ENCODE data around the gene MGMT.
A peak's percentile ranks its signal among the peaks of the same experiment; 100 is the strongest.

Gene MGMT

DNA sequence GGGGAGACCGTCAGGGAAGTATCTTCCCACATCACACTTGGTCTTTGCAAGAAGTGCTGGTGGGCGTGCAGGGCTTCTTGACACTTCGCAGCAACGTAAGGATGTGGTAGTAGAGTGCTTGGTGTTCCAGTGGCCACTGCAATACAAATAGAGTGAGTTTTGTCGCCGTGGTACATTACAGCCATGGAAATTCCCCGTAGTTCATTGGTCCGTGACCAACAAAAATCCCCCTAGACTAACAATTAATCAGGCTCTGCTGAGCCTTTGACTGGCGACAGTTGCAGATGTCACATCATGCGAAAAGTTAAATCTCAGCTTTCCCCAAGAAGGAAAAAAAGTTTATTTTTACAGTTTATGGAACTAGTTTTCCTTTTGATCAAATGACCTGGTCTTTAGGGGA lies 134.7 kb downstream of the MGMT start:
- H3K9ac ChIP-seq (ENCODE audit: low read length): no peak overlapping the region; the same call in 1 of the 2 replicates
- H3K27me3 ChIP-seq (ENCODE audit: insufficient read depth, low read length): no peaks in the 10 kb centered on the region
- no peak overlapping the region for H3K4me3 ChIP-seq (ENCODE audit: low read depth, low read length, poor library complexity, severe bottlenecking)
- no peaks in the 10 kb centered on the region for H3F3A ChIP-seq (ENCODE audit: insufficient read depth, low read length)
- no peak overlapping the region for H2AFZ ChIP-seq (ENCODE audit: low read length)
- no peaks in the 10 kb centered on the region for H3K9me3 ChIP-seq (ENCODE audit: low read length)
- H4K20me1 ChIP-seq (ENCODE audit: insufficient read depth, low read length): no peaks in the 10 kb centered on the region
- no peak for TF ChIP-seq EZH2 (IDR thresholded peaks at IDR 0.05; ENCODE audit: borderline replicate concordance, low read length)
- TF ChIP-seq, protein P1, sequence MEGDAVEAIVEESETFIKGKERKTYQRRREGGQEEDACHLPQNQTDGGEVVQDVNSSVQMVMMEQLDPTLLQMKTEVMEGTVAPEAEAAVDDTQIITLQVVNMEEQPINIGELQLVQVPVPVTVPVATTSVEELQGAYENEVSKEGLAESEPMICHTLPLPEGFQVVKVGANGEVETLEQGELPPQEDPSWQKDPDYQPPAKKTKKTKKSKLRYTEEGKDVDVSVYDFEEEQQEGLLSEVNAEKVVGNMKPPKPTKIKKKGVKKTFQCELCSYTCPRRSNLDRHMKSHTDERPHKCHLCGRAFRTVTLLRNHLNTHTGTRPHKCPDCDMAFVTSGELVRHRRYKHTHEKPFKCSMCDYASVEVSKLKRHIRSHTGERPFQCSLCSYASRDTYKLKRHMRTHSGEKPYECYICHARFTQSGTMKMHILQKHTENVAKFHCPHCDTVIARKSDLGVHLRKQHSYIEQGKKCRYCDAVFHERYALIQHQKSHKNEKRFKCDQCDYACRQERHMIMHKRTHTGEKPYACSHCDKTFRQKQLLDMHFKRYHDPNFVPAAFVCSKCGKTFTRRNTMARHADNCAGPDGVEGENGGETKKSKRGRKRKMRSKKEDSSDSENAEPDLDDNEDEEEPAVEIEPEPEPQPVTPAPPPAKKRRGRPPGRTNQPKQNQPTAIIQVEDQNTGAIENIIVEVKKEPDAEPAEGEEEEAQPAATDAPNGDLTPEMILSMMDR (IDR thresholded peaks at IDR 0.05; ENCODE audit: low read length): no peak
- H3K36me3 ChIP-seq (ENCODE audit: insufficient read depth, low read length): no peaks in the 10 kb centered on the region
- peak overlapping the region; percentile 48; the same call in 1 of the 2 replicates for H3K4me2 ChIP-seq (ENCODE audit: low read length)
- H3K79me2 ChIP-seq (ENCODE audit: insufficient read depth, low read length): no peaks in the 10 kb centered on the region
- peaks cover 58% of the 10 kb centered on the region for H3K4me1 ChIP-seq (ENCODE audit: insufficient read depth, low read length, severe bottlenecking)
- no peaks in the 10 kb centered on the region for H3K9me2 ChIP-seq (ENCODE audit: low read depth, low read length)
- H3K27ac ChIP-seq (ENCODE audit: low read depth, low read length, poor library complexity, severe bottlenecking): peak overlapping the region; percentile 96

DNA sequence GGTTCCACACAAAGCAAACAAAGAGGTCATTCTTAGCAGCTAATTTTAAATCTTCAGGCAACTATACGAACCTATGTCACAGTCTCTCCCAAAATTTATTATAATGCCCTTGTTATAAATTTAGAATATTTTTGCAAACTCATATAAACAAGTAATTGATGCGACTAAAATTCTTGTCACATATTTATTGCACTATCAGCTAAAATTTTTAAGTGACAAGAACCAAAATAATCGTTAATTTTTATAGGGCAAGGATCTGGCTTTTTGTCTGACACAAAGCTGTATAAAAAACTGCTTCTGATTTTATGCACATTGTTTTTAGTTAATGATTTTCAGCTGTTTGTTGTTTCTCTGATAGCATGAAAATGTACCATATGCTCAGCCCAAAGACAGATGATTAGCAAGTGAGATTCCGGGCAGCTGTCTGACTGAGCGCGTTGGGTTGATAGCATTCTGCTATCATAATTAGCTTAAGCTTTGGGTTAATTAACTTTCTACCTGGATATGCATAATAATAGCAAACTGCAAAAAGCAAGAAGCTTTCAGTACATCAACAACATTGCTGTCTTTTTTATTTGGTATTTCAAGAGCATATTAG lies 136.0 kb downstream of the MGMT start:
- H3K4me1 ChIP-seq (ENCODE audit: insufficient read depth, low read length, severe bottlenecking): peaks cover 71% of the 10 kb centered on the region
- H3K79me2 ChIP-seq (ENCODE audit: insufficient read depth, low read length): no peaks in the 10 kb centered on the region
- TF ChIP-seq, protein P1 (IDR thresholded peaks at IDR 0.05; ENCODE audit: low read length): no peak
- no peak for TF ChIP-seq EZH2 (IDR thresholded peaks at IDR 0.05; ENCODE audit: borderline replicate concordance, low read length)
- H3K9ac ChIP-seq (ENCODE audit: low read length): peak overlapping the region; percentile 48
- H3K9me2 ChIP-seq (ENCODE audit: low read depth, low read length): no peaks in the 10 kb centered on the region
- no peaks in the 10 kb centered on the region for H3F3A ChIP-seq (ENCODE audit: insufficient read depth, low read length)
- no peaks in the 10 kb centered on the region for H3K9me3 ChIP-seq (ENCODE audit: low read length)
- no peak overlapping the region for H3K4me3 ChIP-seq (ENCODE audit: low read depth, low read length, poor library complexity, severe bottlenecking)
- H4K20me1 ChIP-seq (ENCODE audit: insufficient read depth, low read length): no peaks in the 10 kb centered on the region
- H3K4me2 ChIP-seq (ENCODE audit: low read length): peak overlapping the region; percentile 48; the same call in 1 of the 2 replicates
- peak overlapping the region; percentile 96 for H3K27ac ChIP-seq (ENCODE audit: low read depth, low read length, poor library complexity, severe bottlenecking)
- H2AFZ ChIP-seq (ENCODE audit: low read length): no peak overlapping the region
- no peaks in the 10 kb centered on the region for H3K36me3 ChIP-seq (ENCODE audit: insufficient read depth, low read length)
- H3K27me3 ChIP-seq (ENCODE audit: insufficient read depth, low read length): no peaks in the 10 kb centered on the region

- Histone ChIP-seq H3K9me3 (ENCODE audit: low read length) (no peaks in the 10 kb centered on the region), H3K27ac (ENCODE audit: low read depth, low read length, poor library complexity, severe bottlenecking) (peak overlapping the region; percentile 96), H3K36me3 (ENCODE audit: insufficient read depth, low read length) (no peaks in the 10 kb centered on the region), H3F3A (ENCODE audit: insufficient read depth, low read length) (no peaks in the 10 kb centered on the region), H3K4me3 (ENCODE audit: low read depth, low read length, poor library complexity, severe bottlenecking) (no peak overlapping the region), H4K20me1 (ENCODE audit: insufficient read depth, low read length) (no peaks in the 10 kb centered on the region), H3K79me2 (ENCODE audit: insufficient read depth, low read length) (no peaks in the 10 kb centered on the region), H3K9ac (ENCODE audit: low read length) (peak overlapping the region; percentile 55), H3K27me3 (ENCODE audit: insufficient read depth, low read length) (no peaks in the 10 kb centered on the region), H3K4me2 (ENCODE audit: low read length) (peak overlapping the region; percentile 46; the same call in 1 of the 2 replicates), H3K4me1 (ENCODE audit: insufficient read depth, low read length, severe bottlenecking) (peaks cover 81% of the 10 kb centered on the region), H2AFZ (ENCODE audit: low read length) (no peak overlapping the region), H3K9me2 (ENCODE audit: low read depth, low read length) (no peaks in the 10 kb centered on the region)
- TF ChIP-seq, protein P1 (IDR thresholded peaks at IDR 0.05; ENCODE audit: low read length): no peak
- TF ChIP-seq EZH2 (IDR thresholded peaks at IDR 0.05; ENCODE audit: borderline replicate concordance, low read length): no peak
Measured at GRCh38 chr10:129604333-129605032, 137.4 kb downstream of the MGMT start.

All from OCI-LY1 (cell line).